K562 (cell line): ENCODE measurements around the gene RAI1. TPM values are rescaled to one million over a fixed set of nuclear protein-coding genes. Genes with fewer than 3 reads are reported as not detected.

ENCODE experiments used
- ATAC-seq: fragments of 200-7000 bp; cut with Tn5 transposase; 3 replicates; pipeline ENCODE4 v1.9.1; 2020; ENCODE audit warnings: moderate library complexity
- BruUV-seq: library from RNA; stranded (reverse); fragments of 400-500 nt; replicated peaks from 2 replicates; lab custom pipeline; 2021; lab: Mats Ljungman, UMichigan
- CTCF ChIA-PET: fragments of 300-600 bp; formaldehyde crosslinking; extraction: SDS; loops from one replicate; lab custom pipeline; 2021; ENCODE audit warnings: low intra/inter-chr PET ratio; lab: Yijun Ruan, JAX
- POLR2A ChIA-PET: fragments of 300-600, 350-650 bp; sonication (Branson Sonifier 250); formaldehyde crosslinking; extraction: SDS; loops from one replicate; lab custom pipeline; 2021; ENCODE audit warnings: antibody characterized with exemption, inconsistent platforms; lab: Yijun Ruan, JAX
- DNase-seq, 4 experiments: peaks; one replicate each; pipeline versions ENCODE4 v3.0.0 to v3.0.0-alpha.2; 2011 to 2018; ENCODE audit warnings: low spot score in 3 of 4, mixed read lengths in 3 of 4; ENCODE audit errors: extremely low read depth in 1 of 4
- FAIRE-seq: peaks from 2 replicates; lab custom pipeline; 2011; peaks lifted over from hg19 to GRCh38; lab: Jason Lieb, UNC
- H2AFZ ChIP-seq: 2 replicates; pipeline ENCODE4 v1.6.0; 2011; ENCODE audit warnings: low read depth, low read length, control low read depth, inconsistent platforms
- H3K27ac ChIP-seq: fragments of 200-600 bp; 3 replicates; pipeline ENCODE4 v1.8.0; 2011; ENCODE audit warnings: low read depth, mild to moderate bottlenecking, control low read depth, inconsistent platforms, low read length, moderate library complexity, mixed read lengths; ENCODE audit errors: extremely low read depth
- H3K27me3 ChIP-seq, 2 experiments: fragments of 300-600 bp in 1 of 2; 2 replicates in 1 of 2; 3 replicates in 1 of 2; pipeline versions ENCODE4 v1.6.0 to v1.8.0; 2011; ENCODE audit warnings: inconsistent platforms in 2 of 2, low read length in 2 of 2, mild to moderate bottlenecking in 1 of 2, mixed read lengths in 1 of 2, moderate library complexity in 1 of 2; ENCODE audit not compliant: control insufficient read depth in 2 of 2, insufficient read depth in 2 of 2
- H3K36me3 ChIP-seq: fragments of 300-600 bp; 3 replicates; pipeline ENCODE4 v1.8.0; 2011; ENCODE audit warnings: mild to moderate bottlenecking, low read length, inconsistent platforms; ENCODE audit not compliant: control insufficient read depth, insufficient read depth
- H3K4me1 ChIP-seq, 2 experiments: fragments of 200-600 bp in 1 of 2; replicated peaks in 1 of 2; 2 replicates in 1 of 2; 3 replicates in 1 of 2; pipeline versions ENCODE4 v1.5.1 to v1.8.0; 2011; ENCODE audit warnings: inconsistent platforms in 2 of 2, low read length in 2 of 2, mild to moderate bottlenecking in 1 of 2, mixed read lengths in 1 of 2, moderate library complexity in 1 of 2; ENCODE audit not compliant: control insufficient read depth in 2 of 2, insufficient read depth in 2 of 2
- H3K4me2 ChIP-seq: 2 replicates; pipeline ENCODE4 v1.6.1; 2011; ENCODE audit warnings: low read length, control low read depth, inconsistent platforms, mixed read lengths; ENCODE audit not compliant: insufficient read depth
- H3K4me3 ChIP-seq: fragments of 200-600 bp; sonication (generic), shearing (Covaris generic); 2 replicates; pipeline ENCODE4 v1.5.1; 2016; ENCODE audit warnings: control low read depth, inconsistent platforms
- H3K79me2 ChIP-seq: fragments of 200-600 bp; 3 replicates; pipeline ENCODE4 v1.8.0; 2011; ENCODE audit warnings: low read length, inconsistent platforms; ENCODE audit not compliant: control insufficient read depth, insufficient read depth
- H3K9ac ChIP-seq, 2 experiments: 2 replicates each; pipeline versions ENCODE4 v1.6.0 to v1.6.1; 2011; ENCODE audit warnings: low read depth in 2 of 2, low read length in 2 of 2, control low read depth in 1 of 2, inconsistent platforms in 1 of 2, mild to moderate bottlenecking in 1 of 2, mixed read lengths in 1 of 2; ENCODE audit not compliant: insufficient read depth in 1 of 2
- H3K9me1 ChIP-seq: one replicate; pipeline ENCODE4 v1.6.0; 2011; ENCODE audit warnings: inconsistent platforms, mild to moderate bottlenecking, low read length, moderate library complexity; ENCODE audit not compliant: control insufficient read depth, insufficient read depth
- H3K9me3 ChIP-seq: replicated peaks from 2 replicates; pipeline ENCODE4 v1.5.1; 2011; ENCODE audit warnings: low read depth, low read length, inconsistent platforms; ENCODE audit not compliant: control insufficient read depth, insufficient read depth
- H4K20me1 ChIP-seq: replicated peaks from 2 replicates; pipeline ENCODE4 v1.6.1; 2011; ENCODE audit warnings: low read length, inconsistent platforms, mixed read lengths; ENCODE audit not compliant: control insufficient read depth, insufficient read depth
- CXXC5 ChIP-seq: fragments of 250-450 bp; sonication (Bioruptor Pico); IDR thresholded peaks from 2 replicates; pipeline ENCODE4 v1.8.0; 2022; ENCODE audit warnings: inconsistent platforms, mild to moderate bottlenecking, moderate library complexity
- FOXA1 ChIP-seq: fragments of 450-650 bp; IDR thresholded peaks from 2 replicates; pipeline ENCODE4 v1.6.1; 2016; ENCODE audit warnings: mild to moderate bottlenecking, borderline replicate concordance
- FOXA3 ChIP-seq, 2 experiments: fragments of 450-650 bp in 1 of 2; sonication (generic) in 1 of 2; formaldehyde crosslinking; IDR thresholded peaks in 1 of 2; conservative IDR thresholded peaks in 1 of 2; 2 replicates each; pipeline versions ENCODE4 v1.4.0 to v1.8.0; 2020 to 2022; ENCODE audit warnings: mild to moderate bottlenecking in 2 of 2, missing genetic modification reagents in 1 of 2
- MAFG ChIP-seq: fragments of 450-650 bp; conservative IDR thresholded peaks from 2 replicates; pipeline ENCODE4 v1.6.1; 2016; ENCODE audit warnings: missing genetic modification characterization, missing compliant biosample characterization
- NFE2L1 ChIP-seq: fragments of 450-650 bp; IDR thresholded peaks from 2 replicates; pipeline ENCODE4 v1.6.1; 2016; ENCODE audit warnings: missing genetic modification characterization, low read depth, mild to moderate bottlenecking, missing compliant biosample characterization, moderate library complexity, borderline replicate concordance
- PHF21A ChIP-seq: fragments of 450-650 bp; IDR thresholded peaks from 2 replicates; pipeline ENCODE4 v1.6.1; 2017; ENCODE audit warnings: low read depth, borderline replicate concordance
- SMAD1 ChIP-seq: fragments of 150-350 bp; IDR thresholded peaks from 2 replicates; pipeline ENCODE4 v1.6.1; 2014; ENCODE audit warnings: low read length, low read depth; ENCODE audit not compliant: partially characterized antibody
- TBL1XR1 ChIP-seq, 2 experiments: IDR thresholded peaks; 2 replicates each; pipeline ENCODE4 v1.6.1; 2012; ENCODE audit warnings: improper control_type of control experiment in 2 of 2, low read length in 2 of 2, mild to moderate bottlenecking in 1 of 2
- U2AF2 ChIP-seq: fragments of 200-400 bp; formaldehyde crosslinking; optimal IDR thresholded peaks from 2 replicates; pipeline ENCODE3; 2017; ENCODE audit warnings: low read depth, mild to moderate bottlenecking, low read length
- ZEB2 ChIP-seq: fragments of 450-650 bp; IDR thresholded peaks from 2 replicates; pipeline ENCODE4 v1.6.1; 2016
- ZNF311 ChIP-seq: fragments of 250-450 bp; sonication (Bioruptor Pico); IDR thresholded peaks from 2 replicates; pipeline ENCODE4 v1.4.0; 2020; ENCODE audit warnings: mild to moderate bottlenecking, moderate library complexity
- ZNF644 ChIP-seq: fragments of 200-800 bp; sonication (Bioruptor generic); IDR thresholded peaks from 2 replicates; pipeline ENCODE4 v1.6.1; 2016; ENCODE audit warnings: low read depth, missing genetic modification characterization, missing compliant biosample characterization
- WGBS: fragments of 100-300 bp; shearing (Covaris generic); methylation state at CpG from one replicate; pipeline ENCODE4 v1.1.6; 2016; ENCODE audit warnings: low coverage, mixed read lengths; ENCODE audit not compliant: insufficient coverage; ENCODE audit errors: missing lambda C conversion rate; 5-methylcytosine and 5-hydroxymethylcytosine counted together
- in situ Hi-C: fragments of 300-500 bp; cut with MboI; formaldehyde crosslinking; loops from 4 replicates; pipeline ENCODE4 v1.15.0; 2018; ENCODE audit warnings: inconsistent platforms, mixed read lengths
- intact Hi-C: fragments of 100-400 bp; cut with micrococcal nuclease; formaldehyde crosslinking; loops from 2 replicates; pipeline ENCODE4 v1.14.2; 2022
- polyA plus RNA-seq, 8 experiments: library from polyadenylated mRNA; depleted of rRNA in 4 of 8; stranded (reverse) in 5 of 8; unstranded in 3 of 8; fragments of >200 nt; fragmentation: Nextera tagmentation in 2 of 8; fragmentation: Illumina TruSeq in 1 of 8; extraction: Ambion mirVana in 2 of 8; extraction: Trizol in 1 of 8; gene quantifications; 2 replicates each; pipeline versions ENCODE4 v1.2.1 to v1.2.3, GENCODE V29; 2011 to 2014; ENCODE audit warnings: inconsistent platforms in 1 of 8, missing spikeins in 1 of 8
- total RNA-seq, 7 experiments: library from RNA; depleted of rRNA in 6 of 7; stranded (reverse); fragments of >200 nt in 6 of 7; fragmentation: Illumina TruSeq in 2 of 7; extraction: Trizol in 2 of 7; gene quantifications; 2 replicates each; pipeline versions ENCODE4 v1.2.1 to v1.2.3, GENCODE V29; 2011 to 2021; ENCODE audit warnings: low replicate concordance in 1 of 7
- TF ChIP-seq, protein P1 (sequence below): IDR thresholded peaks from 3 replicates; pipeline ENCODE4 v1.6.1; 2011; ENCODE audit warnings: borderline replicate concordance, mild to moderate bottlenecking; ENCODE audit not compliant: insufficient read length, insufficient read depth
- TF ChIP-seq, protein P2 (sequence below): IDR thresholded peaks from 2 replicates; pipeline ENCODE4 v1.6.1; 2016; ENCODE audit warnings: missing genetic modification characterization, missing compliant biosample characterization
- TF ChIP-seq, protein P3 (sequence below): fragments of 450-650 bp; IDR thresholded peaks from 2 replicates; pipeline ENCODE4 v1.6.1; 2017; ENCODE audit warnings: antibody characterized with exemption

The RAI1 gene
- total and polyA plus RNA-seq, 9 of the 15 experiments (the other 6 are each of a cell fraction or from before 2014, with no cell fraction given), result 0.68 to 19.9 (median 5.5) TPM

DNA sequence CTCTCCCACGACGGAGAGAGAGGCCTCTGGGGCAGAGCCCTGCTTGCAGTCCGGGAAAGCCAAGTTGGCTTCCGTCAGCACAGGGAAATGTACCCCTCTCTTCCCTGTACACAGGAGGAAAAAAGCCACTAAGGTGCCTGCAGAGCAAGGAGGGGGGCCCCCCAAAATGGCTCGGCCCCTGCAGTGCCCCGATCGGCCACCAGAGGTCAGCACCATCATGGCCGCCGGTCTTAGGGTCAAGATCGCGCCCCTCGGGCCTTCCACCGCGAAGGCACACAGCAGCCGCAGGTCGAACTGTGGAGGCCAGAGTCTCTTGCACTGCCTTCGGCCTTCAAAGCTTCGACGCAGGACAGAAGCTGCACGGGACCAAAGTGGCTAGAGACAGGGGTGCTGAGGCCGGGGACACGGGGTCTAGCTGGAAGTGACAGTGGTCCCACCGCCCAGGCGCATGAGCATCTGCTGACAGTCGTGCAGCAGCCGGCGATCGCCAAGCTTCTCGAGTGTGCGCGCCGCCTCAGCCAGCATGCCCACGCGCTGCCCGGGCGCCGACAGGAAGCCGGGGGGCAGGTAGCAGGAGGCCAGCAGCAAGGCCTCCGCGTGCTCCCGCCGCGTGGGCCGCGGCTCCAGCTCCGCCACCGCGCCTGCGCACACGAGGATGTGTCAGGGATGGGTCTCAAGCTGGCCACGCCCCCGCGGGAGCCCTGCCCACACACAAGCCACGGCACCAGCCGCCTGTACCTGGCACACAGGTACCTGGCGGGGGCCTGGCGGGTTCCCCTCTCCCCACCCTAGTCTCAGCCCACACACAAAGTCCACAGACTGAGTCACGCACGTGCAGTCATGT, 131.2 kb downstream of the RAI1 start:
- Histone ChIP-seq H3K4me2 (no peak overlapping the region), H3K79me2 (peaks cover 9% of the 10 kb centered on the region; the same call in 2 of the 3 replicates), H4K20me1 (peaks cover 8% of the 10 kb centered on the region), H3K9me3 (no peaks in the 10 kb centered on the region), H3K4me3 (no peak overlapping the region), H3K27me3 (no peaks in the 10 kb centered on the region), H3K9ac (peak overlapping the region in 1 of 2 experiments; percentile 83; a peak in 2 of 4 replicates), H3K27ac (peak overlapping the region; percentile 71; the same call in 2 of the 3 replicates), H3K4me1 (peaks cover 6 to 83% of the 10 kb centered on the region in 2 experiments; a peak in 4 of 5 replicates), H3K9me1 (no peaks in the 10 kb centered on the region), H2AFZ (no peak overlapping the region), H3K36me3 (peaks cover 71% of the 10 kb centered on the region; the same call in 2 of the 3 replicates)
- DNase-seq (peak; percentile 71 to 78 (median 74)), FAIRE-seq (peak; percentile 66), ATAC-seq (peak; percentile 76)
- CTCF ChIA-PET, result interaction anchor here (2.9 kb wide), 1 partner anchor 48 kb away, joined by 24 read pairs; no protein-coding TSS in a partner anchor
- WGBS, result 31% methylated on average over 25 of the region's 59 CpGs
- POLR2A ChIA-PET, result interaction anchor here (0.6 to 1.7 kb wide), 7 partner anchors 10 to 221 kb away, joined by 3 to 7 read pairs (median 3); no protein-coding TSS in a partner anchor
- intact Hi-C loops (loop anchor here (1.0 kb wide), 1 partner anchor 48 kb away; no protein-coding TSS in a partner anchor), in situ Hi-C loops (no loop called here)
- BruUV-seq, result TSS peak; percentile 30
- TF ChIP-seq FOXA3 (CRISPR knock-in tag; conservative IDR thresholded peaks at IDR 0.05 in 1 of 2, IDR thresholded peaks at IDR 0.05 in 1 of 2), result no peak
- TF ChIP-seq NFE2L1 (tag), result no peak
- no peak for TF ChIP-seq FOXA1
- no peak for TF ChIP-seq SMAD1
- no peak for TF ChIP-seq ZEB2
- TF ChIP-seq, protein P1, sequence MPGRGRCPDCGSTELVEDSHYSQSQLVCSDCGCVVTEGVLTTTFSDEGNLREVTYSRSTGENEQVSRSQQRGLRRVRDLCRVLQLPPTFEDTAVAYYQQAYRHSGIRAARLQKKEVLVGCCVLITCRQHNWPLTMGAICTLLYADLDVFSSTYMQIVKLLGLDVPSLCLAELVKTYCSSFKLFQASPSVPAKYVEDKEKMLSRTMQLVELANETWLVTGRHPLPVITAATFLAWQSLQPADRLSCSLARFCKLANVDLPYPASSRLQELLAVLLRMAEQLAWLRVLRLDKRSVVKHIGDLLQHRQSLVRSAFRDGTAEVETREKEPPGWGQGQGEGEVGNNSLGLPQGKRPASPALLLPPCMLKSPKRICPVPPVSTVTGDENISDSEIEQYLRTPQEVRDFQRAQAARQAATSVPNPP, result no peak
- TF ChIP-seq TBL1XR1 (IDR thresholded peaks at IDR 0.05; ENCODE audit: low read length in 2 of 2), result no peak
- no peak for TF ChIP-seq ZNF644 (tag)
- peak; percentile 51 for TF ChIP-seq CXXC5
- TF ChIP-seq, protein P2, sequence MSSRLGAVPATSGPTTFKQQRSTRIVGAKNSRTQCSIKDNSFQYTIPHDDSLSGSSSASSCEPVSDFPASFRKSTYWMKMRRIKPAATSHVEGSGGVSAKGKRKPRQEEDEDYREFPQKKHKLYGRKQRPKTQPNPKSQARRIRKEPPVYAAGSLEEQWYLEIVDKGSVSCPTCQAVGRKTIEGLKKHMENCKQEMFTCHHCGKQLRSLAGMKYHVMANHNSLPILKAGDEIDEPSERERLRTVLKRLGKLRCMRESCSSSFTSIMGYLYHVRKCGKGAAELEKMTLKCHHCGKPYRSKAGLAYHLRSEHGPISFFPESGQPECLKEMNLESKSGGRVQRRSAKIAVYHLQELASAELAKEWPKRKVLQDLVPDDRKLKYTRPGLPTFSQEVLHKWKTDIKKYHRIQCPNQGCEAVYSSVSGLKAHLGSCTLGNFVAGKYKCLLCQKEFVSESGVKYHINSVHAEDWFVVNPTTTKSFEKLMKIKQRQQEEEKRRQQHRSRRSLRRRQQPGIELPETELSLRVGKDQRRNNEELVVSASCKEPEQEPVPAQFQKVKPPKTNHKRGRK (tag), result no peak
- TF ChIP-seq U2AF2, result no peak
- no peak for TF ChIP-seq ZNF311
- no peak for TF ChIP-seq PHF21A
- TF ChIP-seq, protein P3, sequence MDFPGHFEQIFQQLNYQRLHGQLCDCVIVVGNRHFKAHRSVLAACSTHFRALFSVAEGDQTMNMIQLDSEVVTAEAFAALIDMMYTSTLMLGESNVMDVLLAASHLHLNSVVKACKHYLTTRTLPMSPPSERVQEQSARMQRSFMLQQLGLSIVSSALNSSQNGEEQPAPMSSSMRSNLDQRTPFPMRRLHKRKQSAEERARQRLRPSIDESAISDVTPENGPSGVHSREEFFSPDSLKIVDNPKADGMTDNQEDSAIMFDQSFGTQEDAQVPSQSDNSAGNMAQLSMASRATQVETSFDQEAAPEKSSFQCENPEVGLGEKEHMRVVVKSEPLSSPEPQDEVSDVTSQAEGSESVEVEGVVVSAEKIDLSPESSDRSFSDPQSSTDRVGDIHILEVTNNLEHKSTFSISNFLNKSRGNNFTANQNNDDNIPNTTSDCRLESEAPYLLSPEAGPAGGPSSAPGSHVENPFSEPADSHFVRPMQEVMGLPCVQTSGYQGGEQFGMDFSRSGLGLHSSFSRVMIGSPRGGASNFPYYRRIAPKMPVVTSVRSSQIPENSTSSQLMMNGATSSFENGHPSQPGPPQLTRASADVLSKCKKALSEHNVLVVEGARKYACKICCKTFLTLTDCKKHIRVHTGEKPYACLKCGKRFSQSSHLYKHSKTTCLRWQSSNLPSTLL, result no peak
- no peak for TF ChIP-seq MAFG (tag)
